Activated CD4-positive, alpha-beta T cell treated with anti-CD3 and anti-CD28 coated beads, Interleukin-2, amount 50 U/mL, for 4 hours (primary cell): Measurements from ENCODE around the gene GGA2.
"Not testable (repeated sequence)": the region's sequence is repeated elsewhere in the genome, so short reads cannot be mapped to it uniquely, and the experiment has no call there.

Experiments used
- DNase-seq, 2 experiments: peaks; one replicate each; pipeline ENCODE4 v3.0.0-alpha.2; 2020

GGA2 gene

DNA sequence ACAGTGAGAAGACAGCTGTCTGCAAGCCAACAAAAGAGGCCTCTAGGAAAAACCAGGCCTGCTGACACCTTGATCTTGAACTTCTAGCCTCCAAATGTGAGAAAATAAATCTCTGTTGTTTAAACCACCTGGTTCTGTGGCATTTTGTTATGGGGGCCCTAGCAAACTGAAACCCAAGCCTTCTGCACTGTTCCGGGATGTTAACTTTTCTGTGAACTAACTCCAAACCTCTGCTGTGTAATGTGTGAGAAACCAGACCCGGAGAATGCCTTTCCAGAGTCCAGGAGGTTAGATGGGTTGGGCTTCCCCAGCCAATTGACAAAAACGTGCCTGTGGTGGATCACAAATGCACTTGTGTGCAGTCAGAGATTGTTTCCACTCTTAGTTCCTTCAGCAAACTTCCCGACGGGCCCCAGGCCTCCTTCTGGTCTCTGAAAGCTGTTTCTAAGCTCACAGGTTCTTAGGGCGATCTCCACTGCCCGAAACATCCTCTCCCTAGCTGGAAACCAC, 13.6 kb upstream of the GGA2 start:
- DNase-seq: no peak

DNA sequence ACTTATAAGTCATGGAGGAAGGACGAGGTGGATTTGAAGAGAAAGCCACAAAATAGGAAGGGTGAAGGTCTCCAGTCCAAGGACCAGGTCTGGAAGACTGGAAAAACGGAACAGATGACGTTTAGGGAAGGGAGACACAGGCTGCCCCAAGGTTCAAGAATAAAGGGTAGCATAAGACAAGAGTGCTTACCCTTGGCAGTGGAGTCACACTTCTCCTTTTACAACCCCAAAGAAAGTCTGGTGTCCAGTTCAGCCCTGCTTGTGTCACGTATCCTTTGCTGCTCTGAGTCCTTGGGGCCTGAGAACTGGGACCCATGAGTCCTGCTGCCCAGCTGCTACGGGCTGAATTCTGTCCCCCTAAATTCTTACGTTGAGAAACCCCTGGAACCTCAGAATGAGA, 13.0 kb upstream of the GGA2 start:
- no peak for DNase-seq

- DNase-seq: no peak
Observed at GRCh38 chr16:23521965-23522364, 11.7 kb upstream of the GGA2 start.

- DNase-seq: no peak
Observed at GRCh38 chr16:23521037-23521743, 10.9 kb upstream of the GGA2 start.

DNA sequence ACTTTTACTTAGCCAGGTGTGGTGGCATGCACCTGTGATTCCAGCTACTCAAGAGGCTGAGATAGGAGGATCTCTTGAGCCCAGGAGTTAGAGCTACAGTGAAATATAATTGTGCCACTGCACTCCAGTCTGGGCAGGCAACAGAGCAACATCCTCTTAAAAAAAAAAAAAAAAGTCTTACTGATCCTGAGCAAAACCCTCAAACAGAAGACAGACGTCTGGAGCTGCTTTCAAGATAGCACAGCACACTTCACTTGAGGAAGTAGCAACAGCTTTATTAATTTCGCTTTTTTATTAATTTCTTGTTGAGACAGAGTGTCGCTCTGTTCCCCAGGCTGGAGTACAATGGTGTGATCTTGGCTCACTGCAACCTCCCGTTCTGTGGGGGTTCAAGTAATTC, 10.2 kb upstream of the GGA2 start:
- no peak for DNase-seq

GRCh38 chr16:23519282-23519681, 9.0 kb upstream of the GGA2 start:
- DNase-seq: no peak

- no peak for DNase-seq
Observed at GRCh38 chr16:23518435-23518891, 8.2 kb upstream of the GGA2 start.

GRCh38 chr16:23516366-23517137, 6.3 kb upstream of the GGA2 start:
- no peak for DNase-seq

- DNase-seq: no peak
Observed at GRCh38 chr16:23515881-23516280, 5.6 kb upstream of the GGA2 start.

GRCh38 chr16:23514381-23515152, 4.3 kb upstream of the GGA2 start:
- DNase-seq: no peak

GRCh38 chr16:23512168-23512695, 1.9 kb upstream of the GGA2 start:
- no peak for DNase-seq

DNA sequence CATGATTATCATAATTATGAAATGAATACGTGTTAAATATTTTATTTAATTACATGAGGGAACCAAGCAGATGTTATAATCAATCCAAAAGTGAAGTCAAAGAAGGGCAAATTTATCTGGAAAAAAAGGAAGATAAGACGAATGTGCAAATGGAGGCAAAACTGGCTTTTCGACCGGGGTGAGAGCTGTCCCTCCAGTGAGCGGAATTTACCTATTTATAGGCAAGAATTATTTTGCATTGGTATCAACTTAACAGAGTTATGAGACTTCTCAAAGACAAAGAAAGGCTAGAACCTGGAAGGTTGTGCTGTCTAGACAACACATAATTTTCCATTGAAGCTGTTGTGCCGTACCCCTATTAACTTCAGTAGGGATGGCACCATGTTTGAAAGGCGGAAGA, 1.4 kb upstream of the GGA2 start:
- no peak for DNase-seq

GRCh38 chr16:23510915-23511270, 599 bp upstream of the GGA2 start:
- not testable (repeated sequence) for DNase-seq

- DNase-seq: peak in 1 of 2 experiments; percentile 6
Observed at GRCh38 chr16:23509782-23510163, 521 bp downstream of the GGA2 start.

- DNase-seq: no peak
Observed at GRCh38 chr16:23509441-23509754, 896 bp downstream of the GGA2 start.

- DNase-seq: no peak
Observed at GRCh38 chr16:23508589-23509440, 1.5 kb downstream of the GGA2 start.

GRCh38 chr16:23506606-23506994, 3.7 kb downstream of the GGA2 start:
- DNase-seq: no peak

DNA sequence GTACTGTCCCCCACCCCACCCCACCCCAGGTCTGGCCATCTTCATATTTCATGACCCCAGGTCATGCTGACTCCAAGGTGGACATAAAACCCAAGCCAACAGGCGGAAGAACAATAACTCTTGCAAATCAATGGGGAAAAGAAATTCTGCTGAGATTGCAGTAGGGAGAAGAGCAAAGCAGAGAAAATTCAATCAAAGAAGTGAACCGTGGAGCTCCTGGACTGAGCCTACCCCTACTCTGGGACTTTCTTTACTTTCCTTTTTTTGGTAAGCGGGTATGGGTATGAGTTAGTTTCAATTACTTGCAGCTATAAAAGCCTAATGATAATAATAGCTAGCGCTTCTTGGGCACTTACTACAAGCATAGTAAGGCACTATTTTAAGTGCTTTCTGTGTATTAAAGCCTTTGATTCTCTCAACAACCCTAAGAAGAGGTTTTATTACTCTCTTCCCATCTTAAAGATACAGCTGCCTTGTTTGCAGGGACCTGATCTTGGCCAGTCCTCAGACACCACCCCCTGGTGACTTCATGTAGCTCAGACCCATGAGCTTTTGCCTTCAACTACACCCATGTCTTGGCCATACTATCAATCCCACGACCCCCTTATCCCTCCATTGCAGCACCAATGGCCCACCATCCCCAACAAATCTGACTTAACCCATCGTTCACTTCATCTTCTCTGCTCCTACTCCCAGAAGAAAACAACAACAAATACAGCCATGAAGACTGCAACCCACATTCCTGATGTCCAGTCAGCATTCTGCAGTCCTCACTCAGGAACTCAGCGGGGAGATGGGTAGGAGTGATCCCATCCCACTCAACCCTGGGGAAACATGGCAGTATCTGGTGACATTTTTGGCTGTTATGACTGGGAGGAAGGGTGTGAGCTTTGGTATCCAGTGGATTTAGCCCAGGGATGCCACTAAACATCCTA, 4.4 kb downstream of the GGA2 start:
- DNase-seq: no peak

GRCh38 chr16:23505180-23505665, 5.1 kb downstream of the GGA2 start:
- no peak for DNase-seq

DNA sequence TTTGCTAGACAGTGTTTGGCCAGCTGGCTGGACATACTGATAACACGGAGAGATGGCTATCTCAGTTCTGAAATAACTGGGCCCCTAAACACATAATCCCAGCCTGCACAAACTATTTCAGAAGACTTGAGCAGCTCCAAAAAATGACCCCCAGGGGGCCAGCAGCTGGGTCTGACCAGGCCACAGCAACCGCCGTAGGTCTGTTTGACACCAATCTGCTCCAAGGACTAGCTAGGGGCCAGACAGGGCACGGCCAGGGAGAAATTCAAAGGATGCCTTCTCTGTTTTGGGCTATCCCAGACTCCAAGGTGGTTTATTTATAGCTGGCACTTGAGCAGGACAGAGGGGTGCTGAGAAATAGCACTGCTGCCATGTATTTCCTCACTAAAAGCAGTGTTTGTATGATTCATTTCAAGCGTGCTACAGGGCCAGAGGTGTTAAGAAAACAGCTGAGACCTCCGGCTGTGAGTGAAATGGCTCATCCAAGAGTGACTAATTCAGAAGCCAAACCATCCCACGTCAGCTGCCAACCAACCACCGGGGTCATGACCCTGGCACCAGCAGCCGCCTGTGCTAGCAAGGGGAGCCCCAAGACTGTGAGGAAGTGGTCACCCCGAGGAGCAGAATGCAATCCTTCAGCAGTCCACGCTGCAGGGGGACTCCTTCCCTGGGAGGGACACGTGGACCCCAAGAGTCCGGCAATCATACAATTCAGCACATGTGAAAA, 5.7 kb downstream of the GGA2 start:
- peak; percentile 49 to 51 for DNase-seq
